Mesothelial cell of epicardium (in vitro differentiated cells): ENCODE measurements around the gene CYP2J2. TPM values are rescaled to one million over a fixed set of nuclear protein-coding genes. Genes with fewer than 3 reads are reported as not detected.

Source experiments
- DNase-seq, 2 experiments: peaks; one replicate each; pipeline ENCODE4 v3.0.0; 2021; ENCODE audit warnings: low spot score in 2 of 2; ENCODE audit not compliant: unreplicated experiment in 2 of 2
- H3K27ac Mint-ChIP-seq: 2 replicates; pipeline ENCODE4 v1.8.0; 2021; ENCODE audit warnings: mixed read lengths
- H3K27me3 Mint-ChIP-seq: 2 replicates; pipeline ENCODE4 v1.8.0; 2021; ENCODE audit warnings: low read depth, mixed read lengths
- H3K36me3 Mint-ChIP-seq: 2 replicates; pipeline ENCODE4 v1.8.0; 2021; ENCODE audit warnings: mixed read lengths
- H3K4me1 Mint-ChIP-seq: 2 replicates; pipeline ENCODE4 v1.8.0; 2021; ENCODE audit warnings: mixed read lengths
- H3K4me3 Mint-ChIP-seq: 2 replicates; pipeline ENCODE4 v1.8.0; 2021; ENCODE audit warnings: mild to moderate bottlenecking, moderate library complexity, mixed read lengths
- H3K9me3 Mint-ChIP-seq: 2 replicates; pipeline ENCODE4 v1.8.0; 2021; ENCODE audit warnings: mixed read lengths
- total RNA-seq: library from RNA; stranded (reverse); gene quantifications from 3 replicates; pipeline ENCODE4 v1.2.1, GENCODE V29; 2021
- TF ChIP-seq, protein P1 (sequence below): fragments of 200-600 bp; sonication (generic); IDR thresholded peaks from one replicate; pipeline ENCODE4 v1.5.0; 2021; ENCODE audit warnings: antibody characterized with exemption; ENCODE audit not compliant: unreplicated experiment

Gene CYP2J2
- total RNA-seq, 1 donor from 2014 or later, result 3.1 TPM

DNA sequence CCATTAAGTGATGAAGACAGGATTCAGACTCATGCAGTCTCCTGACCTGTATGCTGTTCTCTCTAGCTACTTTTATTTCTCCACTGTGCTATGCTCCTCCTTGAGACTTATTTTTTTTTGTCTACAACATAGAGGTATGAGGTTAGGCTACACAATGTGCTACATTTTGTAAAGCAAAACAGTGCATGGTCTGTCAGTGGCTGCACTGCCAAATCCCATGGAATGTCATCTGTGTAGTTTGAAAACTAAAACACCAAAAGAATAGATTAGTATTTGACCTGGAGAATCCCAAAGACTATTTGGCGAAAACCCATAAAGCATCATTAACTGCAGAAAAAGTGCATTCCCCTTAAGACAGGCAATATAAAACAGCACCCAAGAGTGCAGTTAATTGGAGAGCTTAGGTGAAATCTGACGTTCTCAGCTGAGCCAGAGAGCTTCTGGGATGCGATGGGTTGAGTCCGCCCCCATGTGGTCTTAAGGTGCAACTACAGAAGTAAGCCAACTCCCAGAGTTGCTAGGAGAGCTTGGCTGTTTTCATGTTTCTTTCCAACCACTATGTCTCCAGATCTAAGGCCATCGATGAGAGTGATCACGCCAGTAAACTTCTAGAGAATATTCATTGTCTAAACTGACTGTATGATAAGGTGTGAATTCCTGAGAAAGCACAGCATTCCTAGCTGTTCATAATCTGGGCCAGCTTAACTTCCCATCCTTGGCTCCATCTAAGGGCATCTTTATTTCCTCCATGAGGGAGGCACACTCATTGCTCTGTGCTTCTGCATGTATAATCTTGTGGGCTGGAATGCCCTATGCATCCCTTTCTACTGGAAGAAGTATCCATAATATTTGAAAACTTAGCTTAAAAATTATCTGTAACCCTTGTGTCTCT, 20.7 kb upstream of the CYP2J2 start:
- TF ChIP-seq, protein P1, sequence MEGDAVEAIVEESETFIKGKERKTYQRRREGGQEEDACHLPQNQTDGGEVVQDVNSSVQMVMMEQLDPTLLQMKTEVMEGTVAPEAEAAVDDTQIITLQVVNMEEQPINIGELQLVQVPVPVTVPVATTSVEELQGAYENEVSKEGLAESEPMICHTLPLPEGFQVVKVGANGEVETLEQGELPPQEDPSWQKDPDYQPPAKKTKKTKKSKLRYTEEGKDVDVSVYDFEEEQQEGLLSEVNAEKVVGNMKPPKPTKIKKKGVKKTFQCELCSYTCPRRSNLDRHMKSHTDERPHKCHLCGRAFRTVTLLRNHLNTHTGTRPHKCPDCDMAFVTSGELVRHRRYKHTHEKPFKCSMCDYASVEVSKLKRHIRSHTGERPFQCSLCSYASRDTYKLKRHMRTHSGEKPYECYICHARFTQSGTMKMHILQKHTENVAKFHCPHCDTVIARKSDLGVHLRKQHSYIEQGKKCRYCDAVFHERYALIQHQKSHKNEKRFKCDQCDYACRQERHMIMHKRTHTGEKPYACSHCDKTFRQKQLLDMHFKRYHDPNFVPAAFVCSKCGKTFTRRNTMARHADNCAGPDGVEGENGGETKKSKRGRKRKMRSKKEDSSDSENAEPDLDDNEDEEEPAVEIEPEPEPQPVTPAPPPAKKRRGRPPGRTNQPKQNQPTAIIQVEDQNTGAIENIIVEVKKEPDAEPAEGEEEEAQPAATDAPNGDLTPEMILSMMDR, result peak; percentile 95
- Mint-ChIP-seq H3K27ac (no peak overlapping the region), H3K36me3 (no peaks in the 10 kb centered on the region), H3K4me3 (no peak overlapping the region), H3K27me3 (peaks cover 18% of the 10 kb centered on the region), H3K4me1 (peaks cover 4% of the 10 kb centered on the region), H3K9me3 (no peaks in the 10 kb centered on the region)
- peak; percentile 25 to 60 for DNase-seq

DNA sequence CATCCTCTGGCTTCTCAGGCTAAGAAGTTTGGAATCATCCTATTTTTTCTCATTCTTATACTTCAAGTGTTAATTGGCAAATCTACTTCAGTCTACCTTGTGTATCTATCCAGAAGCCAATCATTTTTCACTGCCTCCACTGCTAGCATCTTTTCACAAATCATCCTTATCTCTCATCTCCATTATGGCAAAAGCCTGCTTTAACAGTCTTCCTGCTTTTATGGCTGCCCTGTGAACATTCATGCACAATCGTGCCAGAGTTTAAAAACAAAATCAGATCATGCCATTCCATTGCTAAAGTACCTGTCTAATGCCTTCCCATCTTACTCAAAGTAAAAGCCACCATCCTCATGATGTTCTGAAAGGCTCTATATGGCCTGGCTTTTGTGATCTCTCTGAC, 19.2 kb upstream of the CYP2J2 start:
- no peak for DNase-seq
- no peak overlapping the region for H3K27ac Mint-ChIP-seq
- TF ChIP-seq, protein P1, result no peak
- peaks cover 4% of the 10 kb centered on the region for H3K4me1 Mint-ChIP-seq
- no peaks in the 10 kb centered on the region for H3K36me3 Mint-ChIP-seq
- peaks cover 21% of the 10 kb centered on the region for H3K27me3 Mint-ChIP-seq
- no peaks in the 10 kb centered on the region for H3K9me3 Mint-ChIP-seq
- no peak overlapping the region for H3K4me3 Mint-ChIP-seq

DNA sequence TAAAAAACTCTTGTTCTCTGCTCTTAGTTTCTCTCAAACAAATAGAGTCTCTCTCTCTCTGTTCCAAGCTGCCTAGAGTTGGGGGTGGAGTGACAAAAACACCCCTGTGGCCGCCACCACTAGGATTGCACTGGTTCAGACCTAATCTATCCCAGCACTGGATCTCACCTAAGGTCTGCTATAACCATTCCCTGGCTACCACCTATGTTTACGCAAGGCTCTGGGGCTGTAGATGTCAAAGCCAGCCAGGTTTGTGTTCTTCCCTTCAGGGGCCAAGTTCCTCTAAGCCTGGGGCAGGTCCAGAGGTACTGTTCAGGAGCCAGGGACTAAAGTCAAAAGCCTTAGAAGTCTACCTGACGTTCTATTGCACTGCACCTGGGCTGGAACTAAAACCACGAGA, 12.8 kb upstream of the CYP2J2 start:
- Mint-ChIP-seq H3K27me3 (peaks cover 25% of the 10 kb centered on the region), H3K27ac (no peak overlapping the region), H3K4me3 (no peak overlapping the region), H3K36me3 (no peaks in the 10 kb centered on the region), H3K9me3 (peaks cover 10% of the 10 kb centered on the region), H3K4me1 (no peaks in the 10 kb centered on the region)
- TF ChIP-seq, protein P1, result no peak
- no peak for DNase-seq

DNA sequence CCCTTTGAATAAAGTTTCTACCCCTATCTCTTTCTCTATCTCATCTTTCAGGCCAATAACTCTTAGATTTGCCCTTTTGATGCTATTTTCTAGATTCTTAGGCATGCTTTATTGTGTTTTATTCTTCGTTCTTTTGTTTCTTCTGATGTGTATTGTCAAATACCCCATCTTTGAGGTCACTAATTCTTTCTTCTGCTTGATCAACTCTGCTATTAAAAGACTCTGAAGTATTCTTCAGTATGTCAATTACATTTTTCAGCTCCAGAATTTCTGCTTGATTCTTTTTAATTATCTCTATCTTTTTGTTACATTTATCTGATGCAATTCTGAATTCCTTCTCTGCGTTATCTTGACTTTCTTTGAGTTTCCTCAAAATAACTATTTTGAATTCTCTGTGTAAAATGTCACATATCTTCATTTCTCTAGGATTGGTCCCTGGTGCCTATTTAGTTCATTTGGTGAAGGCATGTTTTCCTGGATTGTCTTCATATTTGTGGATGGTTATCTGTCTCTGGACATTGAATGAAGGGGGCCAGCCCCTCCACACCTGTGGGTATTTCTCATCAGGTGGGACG, 11.2 kb upstream of the CYP2J2 start:
- H3K9me3 Mint-ChIP-seq, result peaks cover 10% of the 10 kb centered on the region
- no peak for DNase-seq
- peaks cover 35% of the 10 kb centered on the region for H3K27me3 Mint-ChIP-seq
- H3K4me3 Mint-ChIP-seq, result no peak overlapping the region
- no peaks in the 10 kb centered on the region for H3K4me1 Mint-ChIP-seq
- no peak overlapping the region for H3K27ac Mint-ChIP-seq
- H3K36me3 Mint-ChIP-seq, result no peaks in the 10 kb centered on the region
- TF ChIP-seq, protein P1, result no peak

DNA sequence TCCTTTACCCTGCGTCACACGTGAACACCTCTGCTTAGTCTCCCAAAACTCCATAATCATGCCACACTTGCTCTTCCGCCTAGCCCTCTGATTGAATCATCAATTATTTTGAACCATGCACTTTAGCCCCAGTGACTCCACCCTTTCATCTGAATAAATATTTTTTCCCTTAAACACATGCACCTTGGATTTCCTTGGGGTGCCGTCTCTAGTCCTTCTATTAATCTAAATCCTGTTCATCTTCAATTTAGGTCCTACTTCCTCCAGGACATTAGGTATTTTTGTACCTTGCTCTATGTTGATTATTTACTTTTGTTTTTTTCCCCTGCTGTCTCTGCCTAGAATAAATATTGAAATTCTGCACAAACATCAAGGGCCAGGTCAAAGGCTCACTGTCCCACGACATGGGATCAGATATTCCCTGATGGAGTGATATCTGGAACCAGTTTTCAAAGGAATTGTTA, 9.8 kb upstream of the CYP2J2 start:
- H3K36me3 Mint-ChIP-seq, result no peaks in the 10 kb centered on the region
- peaks cover 33% of the 10 kb centered on the region for H3K27me3 Mint-ChIP-seq
- peaks cover 10% of the 10 kb centered on the region for H3K9me3 Mint-ChIP-seq
- no peaks in the 10 kb centered on the region for H3K4me1 Mint-ChIP-seq
- no peak overlapping the region for H3K27ac Mint-ChIP-seq
- TF ChIP-seq, protein P1, result no peak
- no peak for DNase-seq
- H3K4me3 Mint-ChIP-seq, result no peak overlapping the region
